SW480 (cell line): Measurements from ENCODE around the gene PPM1N.
A peak's percentile ranks its signal among the peaks of the same experiment; 100 is the strongest.

Experiments used
- DNase-seq: peaks from one replicate; pipeline ENCODE4 v3.0.0-alpha.2; 2016; ENCODE audit warnings: low spot score

Gene PPM1N

GRCh38 chr19:45542234-45542668, 44.0 kb downstream of the PPM1N start:
- peak; percentile 90 for DNase-seq

- no peak for DNase-seq
These were observed 49.0 kb downstream of the PPM1N start for GRCh38 chr19:45547211-45547770.

- DNase-seq: peak; percentile 96
These were observed 49.8 kb downstream of the PPM1N start for GRCh38 chr19:45547965-45548609.
